MCF 10A (cell line): ENCODE data around the gene CGB3. TPM values are rescaled to one million over a fixed set of nuclear protein-coding genes. Genes with fewer than 3 reads are reported as not detected.
"Not testable (repeated sequence)": the region's sequence is repeated elsewhere in the genome, so short reads cannot be mapped to it uniquely, and the experiment has no call there.

ENCODE experiments used
- BruUV-seq: library from RNA; stranded (reverse); fragments of 400-500 nt; replicated peaks from 2 replicates; lab custom pipeline; 2021; lab: Mats Ljungman, UMichigan
- CTCF ChIA-PET: fragments of 300-600 bp; sonication (Branson Sonifier 250); formaldehyde crosslinking; extraction: SDS; loops from one replicate; lab custom pipeline; 2021; ENCODE audit warnings: antibody characterized with exemption, inconsistent platforms; lab: Yijun Ruan, JAX
- POLR2A ChIA-PET: fragments of 300-600, 350-650 bp; sonication (Branson Sonifier 250); formaldehyde crosslinking; extraction: SDS; loops from one replicate; lab custom pipeline; 2020; ENCODE audit warnings: antibody characterized with exemption, inconsistent platforms; lab: Yijun Ruan, JAX
- DNase-seq: peaks from one replicate; pipeline ENCODE4 v3.0.0-alpha.2; 2018; ENCODE audit not compliant: unreplicated experiment
- H3K27ac Mint-ChIP-seq: one replicate; pipeline ENCODE4 v1.8.0; 2022; ENCODE audit warnings: mild to moderate bottlenecking, low read depth, mixed read lengths; ENCODE audit not compliant: unreplicated experiment
- H3K27me3 Mint-ChIP-seq: one replicate; pipeline ENCODE4 v1.8.0; 2022; ENCODE audit warnings: mixed read lengths; ENCODE audit not compliant: insufficient read depth, unreplicated experiment
- H3K36me3 Mint-ChIP-seq: one replicate; pipeline ENCODE4 v1.8.0; 2022; ENCODE audit warnings: mild to moderate bottlenecking, moderate library complexity, mixed read lengths; ENCODE audit not compliant: insufficient read depth, unreplicated experiment
- H3K4me1 Mint-ChIP-seq: one replicate; pipeline ENCODE4 v1.8.0; 2022; ENCODE audit warnings: mixed read lengths; ENCODE audit not compliant: insufficient read depth, unreplicated experiment
- H3K4me3 Mint-ChIP-seq: one replicate; pipeline ENCODE4 v1.8.0; 2022; ENCODE audit warnings: mild to moderate bottlenecking, moderate library complexity, mixed read lengths; ENCODE audit not compliant: unreplicated experiment
- H3K9me3 Mint-ChIP-seq: one replicate; pipeline ENCODE4 v1.8.0; 2022; ENCODE audit warnings: mixed read lengths; ENCODE audit not compliant: unreplicated experiment
- intact Hi-C: fragments of 100-400 bp; cut with micrococcal nuclease; formaldehyde crosslinking; loops from 2 replicates; pipeline ENCODE4 v1.14.1; 2022
- total RNA-seq: library from RNA; stranded (reverse); gene quantifications from 2 replicates; pipeline ENCODE4 v1.2.3, GENCODE V29; 2022
- TF ChIP-seq, protein P1 (sequence below): fragments of 200-600 bp; IDR thresholded peaks from one replicate; pipeline ENCODE4 v1.8.0; 2022; ENCODE audit warnings: antibody characterized with exemption, mild to moderate bottlenecking; ENCODE audit not compliant: unreplicated experiment

The CGB3 gene
- total RNA-seq, 1 experiment from 2014 or later = not detected

DNA sequence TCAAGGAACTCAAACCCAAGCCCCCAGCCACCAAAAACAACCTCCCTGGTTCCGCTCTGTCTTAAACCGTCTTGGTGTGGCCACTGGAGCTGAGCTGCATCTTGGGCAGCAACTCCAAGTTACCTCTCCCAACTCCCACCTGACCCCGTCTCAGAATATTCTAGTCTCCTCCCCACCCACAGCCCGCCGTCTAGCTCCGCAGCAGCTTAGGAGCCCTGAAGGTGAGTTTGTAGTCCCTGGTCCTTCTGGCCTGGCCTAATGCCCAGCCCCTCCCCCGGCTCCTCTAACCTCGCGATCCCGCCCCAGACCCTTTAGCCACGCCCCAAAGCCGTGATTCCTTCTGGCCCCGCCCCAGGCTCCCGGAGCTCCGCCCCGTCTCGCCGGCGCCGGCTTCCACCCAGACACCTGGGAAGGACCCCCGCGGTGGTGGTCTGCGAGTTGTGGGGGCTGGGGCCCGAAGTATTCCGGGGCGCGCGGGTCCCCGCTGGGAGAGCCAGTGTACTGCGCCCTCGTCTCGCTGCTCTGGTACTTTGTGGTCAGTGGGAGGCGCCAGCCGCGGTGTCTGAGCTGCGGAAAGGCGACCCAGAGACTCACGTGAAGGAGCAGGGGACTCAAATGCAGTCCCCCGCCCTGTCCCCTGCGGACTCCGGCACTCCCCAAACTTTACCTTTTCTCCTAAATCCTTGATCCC lies 4.7 kb downstream of the CGB3 start:
- DNase-seq = peak; percentile 83
- no peaks in the 10 kb centered on the region for H3K27me3 Mint-ChIP-seq
- no peak overlapping the region for H3K27ac Mint-ChIP-seq
- peak overlapping the region; percentile 57 for H3K4me3 Mint-ChIP-seq
- ChIA-PET POLR2A (interaction anchor here (0.6 to 1.7 kb wide), 10 partner anchors 9 to 306 kb away, joined by 3 to 11 read pairs (median 4); partner anchors contain the start of genes CGB7, GYS1 and RUVBL2), CTCF (interaction anchor here (0.6 kb wide), 1 partner anchor 38 kb away, joined by 4 read pairs; the partner anchor contains the start of gene CGB7)
- intact Hi-C loops = no loop called here
- peaks cover 18% of the 10 kb centered on the region for H3K4me1 Mint-ChIP-seq
- TSS peak; percentile 3 for BruUV-seq
- no peaks in the 10 kb centered on the region for H3K9me3 Mint-ChIP-seq
- H3K36me3 Mint-ChIP-seq = peaks cover 34% of the 10 kb centered on the region
- TF ChIP-seq, protein P1, sequence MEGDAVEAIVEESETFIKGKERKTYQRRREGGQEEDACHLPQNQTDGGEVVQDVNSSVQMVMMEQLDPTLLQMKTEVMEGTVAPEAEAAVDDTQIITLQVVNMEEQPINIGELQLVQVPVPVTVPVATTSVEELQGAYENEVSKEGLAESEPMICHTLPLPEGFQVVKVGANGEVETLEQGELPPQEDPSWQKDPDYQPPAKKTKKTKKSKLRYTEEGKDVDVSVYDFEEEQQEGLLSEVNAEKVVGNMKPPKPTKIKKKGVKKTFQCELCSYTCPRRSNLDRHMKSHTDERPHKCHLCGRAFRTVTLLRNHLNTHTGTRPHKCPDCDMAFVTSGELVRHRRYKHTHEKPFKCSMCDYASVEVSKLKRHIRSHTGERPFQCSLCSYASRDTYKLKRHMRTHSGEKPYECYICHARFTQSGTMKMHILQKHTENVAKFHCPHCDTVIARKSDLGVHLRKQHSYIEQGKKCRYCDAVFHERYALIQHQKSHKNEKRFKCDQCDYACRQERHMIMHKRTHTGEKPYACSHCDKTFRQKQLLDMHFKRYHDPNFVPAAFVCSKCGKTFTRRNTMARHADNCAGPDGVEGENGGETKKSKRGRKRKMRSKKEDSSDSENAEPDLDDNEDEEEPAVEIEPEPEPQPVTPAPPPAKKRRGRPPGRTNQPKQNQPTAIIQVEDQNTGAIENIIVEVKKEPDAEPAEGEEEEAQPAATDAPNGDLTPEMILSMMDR = no peak

DNA sequence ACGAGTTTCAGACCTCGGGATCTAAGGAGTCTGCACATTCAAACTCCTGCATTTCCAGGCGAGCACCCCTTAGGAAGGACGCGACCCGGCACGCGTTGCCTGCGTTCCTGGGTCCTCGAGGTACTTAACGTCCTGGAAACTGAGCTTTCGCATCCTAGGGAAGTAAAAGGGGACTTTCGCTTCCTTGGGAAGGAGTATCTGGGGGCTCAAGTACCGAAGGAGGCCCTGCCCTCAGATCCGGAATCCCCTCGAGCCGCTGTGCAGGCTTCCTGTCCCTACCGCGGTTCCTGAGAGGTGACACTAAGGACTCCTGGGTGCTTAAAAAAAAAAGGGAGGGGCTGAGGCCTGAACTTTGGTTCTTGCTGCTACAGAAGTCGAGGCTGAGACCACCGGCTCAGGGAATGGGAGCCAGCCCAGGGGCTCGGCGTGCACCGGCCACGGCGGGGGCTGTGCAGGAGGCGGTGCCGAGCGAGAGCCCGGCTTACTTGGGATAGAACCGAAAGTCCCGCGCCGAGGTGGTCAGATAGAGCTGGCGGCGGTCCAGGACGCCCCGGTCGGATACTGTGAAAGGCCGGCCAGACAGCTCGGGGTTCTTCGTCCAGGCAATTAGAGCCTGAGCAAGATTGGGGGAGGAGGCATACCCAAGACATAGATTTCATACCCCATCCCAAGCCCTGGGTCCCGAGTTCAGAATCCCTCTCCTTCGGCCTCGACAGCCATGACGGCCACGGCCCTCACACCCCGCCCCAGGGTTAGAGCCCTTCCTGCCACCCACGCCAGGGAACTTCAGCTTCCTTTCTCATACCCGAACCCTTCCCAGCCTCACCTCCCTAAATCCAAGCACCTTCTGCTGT lies 5.5 kb downstream of the CGB3 start:
- peaks cover 37% of the 10 kb centered on the region for H3K36me3 Mint-ChIP-seq
- peak overlapping the region; percentile 57 for H3K4me3 Mint-ChIP-seq
- H3K9me3 Mint-ChIP-seq, intact Hi-C loops, DNase-seq, H3K27me3 Mint-ChIP-seq, H3K27ac Mint-ChIP-seq, BruUV-seq: not testable (repeated sequence)
- CTCF ChIA-PET = interaction anchor here (0.6 to 1.3 kb wide), 2 partner anchors 19 to 208 kb away, joined by 3 to 4 read pairs; no protein-coding TSS in a partner anchor
- POLR2A ChIA-PET = interaction anchor here (0.6 to 1.7 kb wide), 10 partner anchors 9 to 623 kb away, joined by 3 to 11 read pairs (median 4); partner anchors contain the start of genes CGB7, GYS1, RUVBL2 and SCAF1
- H3K4me1 Mint-ChIP-seq = peaks cover 18% of the 10 kb centered on the region

DNA sequence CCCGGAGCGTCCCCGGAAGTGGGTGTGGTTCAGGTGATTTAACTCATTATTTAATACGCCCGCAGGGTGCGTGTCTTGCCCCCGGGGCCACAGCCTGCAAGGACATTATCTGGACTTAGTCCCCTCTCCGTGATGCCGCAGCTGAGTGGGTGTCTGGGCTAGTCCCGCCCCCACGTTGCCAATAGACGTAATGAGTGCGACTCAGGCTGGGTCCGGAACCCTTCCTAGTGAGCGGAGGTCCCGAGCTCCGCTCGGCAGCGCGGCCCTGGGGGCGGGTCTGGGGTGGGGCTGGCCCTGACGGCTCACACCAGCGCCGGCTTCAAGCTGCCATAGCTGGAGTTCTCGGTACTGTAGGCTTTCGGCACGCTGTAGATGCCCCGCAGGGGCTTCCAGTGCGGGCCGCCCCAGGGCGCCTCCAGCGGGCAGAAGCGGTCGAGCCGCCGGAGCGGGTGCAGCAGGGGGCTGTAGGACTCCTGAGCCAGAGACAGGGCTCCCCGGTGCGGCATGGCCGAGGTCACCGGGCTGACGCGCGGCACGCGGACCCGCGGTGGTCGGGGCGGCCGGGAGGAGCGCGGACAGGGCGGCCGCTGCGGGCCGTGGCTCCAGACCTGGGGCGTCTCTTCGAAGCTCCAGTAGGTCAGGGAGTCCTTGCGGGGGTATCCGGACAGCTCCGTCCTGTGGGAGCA lies 6.3 kb downstream of the CGB3 start:
- CTCF ChIA-PET = interaction anchor here (0.7 to 1.3 kb wide), 2 partner anchors 18 to 39 kb away, joined by 3 to 4 read pairs; no protein-coding TSS in a partner anchor
- no peaks in the 10 kb centered on the region for H3K9me3 Mint-ChIP-seq
- POLR2A ChIA-PET = interaction anchor here (0.6 to 1.0 kb wide), 2 partner anchors 72 to 624 kb away, joined by 4 read pairs; partner anchors contain the start of gene SCAF1
- no peak overlapping the region for H3K4me3 Mint-ChIP-seq
- no peak overlapping the region for H3K27ac Mint-ChIP-seq
- TF ChIP-seq, protein P1 = peak; percentile 35
- H3K36me3 Mint-ChIP-seq = peaks cover 43% of the 10 kb centered on the region
- intact Hi-C loops = no loop called here
- DNase-seq = no peak
- H3K27me3 Mint-ChIP-seq = no peaks in the 10 kb centered on the region
- peaks cover 18% of the 10 kb centered on the region for H3K4me1 Mint-ChIP-seq
- no TSS peak for BruUV-seq

DNA sequence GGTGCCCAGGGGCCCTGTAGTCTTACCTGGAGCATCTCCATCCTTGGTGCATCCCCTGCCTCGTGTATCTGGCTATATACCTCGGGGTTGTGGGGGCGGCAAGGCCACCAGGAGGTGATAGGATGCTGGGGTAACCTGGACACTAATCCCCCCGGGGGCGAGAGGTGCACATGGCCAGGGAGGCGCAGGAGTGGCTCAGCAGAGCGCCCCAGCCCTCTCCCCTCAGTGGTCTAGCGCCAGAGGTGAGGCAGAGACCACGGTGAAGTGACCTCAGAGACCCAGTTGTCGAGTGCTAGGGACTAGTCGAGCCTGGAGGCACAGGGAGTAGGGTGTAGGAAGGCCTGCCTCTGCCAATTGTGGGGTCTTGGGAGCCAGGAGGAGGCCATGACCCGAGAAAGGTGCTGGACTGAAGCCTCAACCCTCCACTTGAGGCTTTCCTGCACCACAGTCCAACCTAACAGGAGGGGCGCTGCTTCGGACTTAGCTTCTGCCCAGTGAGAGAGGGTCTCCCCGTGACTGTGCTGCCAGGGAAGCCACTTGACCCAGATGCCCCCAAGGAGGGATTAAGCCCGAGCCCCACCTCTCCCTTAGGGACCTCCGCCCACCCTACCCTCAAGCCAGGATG lies 7.0 kb downstream of the CGB3 start, which contains the start of gene LHB:
Gene LHB, minus strand, starts transcription at position 51 of the 625 bp plus-strand sequence. Its CDS starts 10 bp downstream, at position 41.
- intact Hi-C loops = no loop called here
- POLR2A ChIA-PET = no interaction called here
- H3K9me3 Mint-ChIP-seq = no peaks in the 10 kb centered on the region
- H3K27ac Mint-ChIP-seq = no peak within 1 kb of the TSS
- peaks cover 43% of the 10 kb centered on the region for H3K36me3 Mint-ChIP-seq
- H3K4me3 Mint-ChIP-seq = no peak within 1 kb of the TSS
- CTCF ChIA-PET = interaction anchor here (0.7 to 1.1 kb wide), 2 partner anchors 17 to 39 kb away, joined by 3 to 4 read pairs; no protein-coding TSS in a partner anchor
- TF ChIP-seq, protein P1 = no peak
- H3K27me3 Mint-ChIP-seq = no peaks in the 10 kb centered on the region
- peaks cover 18% of the 10 kb centered on the region for H3K4me1 Mint-ChIP-seq
- no TSS peak for BruUV-seq
- DNase-seq = no peak
